GM19372 (cell line): ENCODE results near the gene TRAPPC11.
"Not testable (repeated sequence)": the region's sequence is repeated elsewhere in the genome, so short reads cannot be mapped to it uniquely, and the experiment has no call there.

Experiments
- ATAC-seq: cut with Tn5 transposase; IDR thresholded peaks from one replicate; pipeline ENCODE4 v1.9.1; 2021; ENCODE audit warnings: mild to moderate bottlenecking, low read depth, moderate library complexity; ENCODE audit not compliant: unreplicated experiment

Gene TRAPPC11

GRCh38 chr4:183716302-183716701 is 57.2 kb downstream of the TRAPPC11 start:
- ATAC-seq = no peak

DNA sequence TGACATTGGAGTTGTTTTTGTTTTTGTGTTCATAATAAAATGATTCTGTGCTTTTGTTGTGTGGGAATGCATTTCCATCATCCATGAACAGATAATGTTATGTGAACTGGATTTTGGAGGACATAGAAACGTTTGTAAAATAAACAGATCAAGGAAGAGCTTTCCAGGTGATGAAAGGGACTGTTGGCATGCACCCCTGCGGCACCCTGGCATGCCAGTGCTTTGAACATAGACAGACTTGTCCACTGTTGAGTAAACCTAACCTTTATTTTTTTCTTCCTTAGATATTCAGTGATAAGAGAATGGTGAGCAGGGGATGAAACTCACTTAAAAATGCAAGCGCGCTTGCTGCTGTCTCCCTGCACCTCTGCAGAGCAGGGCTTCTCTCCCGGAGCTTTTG is 59.8 kb downstream of the TRAPPC11 start:
- ATAC-seq = no peak

DNA sequence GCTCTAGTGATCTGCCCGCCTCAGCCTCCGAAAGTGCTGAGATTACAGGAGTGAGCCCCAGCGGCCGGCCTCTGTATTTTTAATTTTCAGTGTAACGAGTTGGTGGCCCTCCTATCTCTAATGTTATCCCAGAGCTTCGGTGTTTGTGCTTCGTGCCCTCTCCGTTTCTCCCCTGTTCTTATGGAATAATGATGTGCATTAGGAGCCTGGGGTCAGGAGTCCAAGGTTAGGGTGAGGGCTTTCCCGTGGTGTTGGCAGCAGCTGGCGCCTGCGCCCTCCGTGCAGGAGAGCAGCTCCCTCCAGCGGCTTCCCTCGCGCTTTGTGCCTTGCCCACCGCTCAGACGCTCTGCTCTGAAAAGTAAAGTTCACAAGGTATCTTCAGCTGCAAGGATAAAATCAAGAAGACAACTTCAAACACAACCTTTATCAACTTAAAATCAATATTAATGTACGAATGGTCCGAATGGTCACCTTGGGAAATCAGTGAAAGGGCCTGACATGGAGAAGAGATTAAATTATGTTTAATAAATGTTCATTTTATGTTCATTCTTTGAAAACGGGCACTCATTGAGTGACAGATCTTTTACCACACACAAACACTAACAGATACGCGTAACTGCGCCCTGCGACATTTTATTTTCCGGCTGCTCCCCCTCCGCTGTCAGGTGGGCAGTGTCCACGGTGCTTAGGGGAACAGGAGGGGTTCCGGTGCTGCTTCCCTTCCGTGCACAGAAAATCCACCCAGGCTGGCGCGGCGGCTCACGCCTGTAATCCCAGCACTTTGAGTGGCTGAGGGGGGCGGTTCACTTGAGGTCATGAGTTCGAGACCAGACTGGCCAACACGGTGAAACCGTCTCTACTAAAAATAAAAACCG is 62.4 kb downstream of the TRAPPC11 start:
- ATAC-seq = peak; percentile 34

DNA sequence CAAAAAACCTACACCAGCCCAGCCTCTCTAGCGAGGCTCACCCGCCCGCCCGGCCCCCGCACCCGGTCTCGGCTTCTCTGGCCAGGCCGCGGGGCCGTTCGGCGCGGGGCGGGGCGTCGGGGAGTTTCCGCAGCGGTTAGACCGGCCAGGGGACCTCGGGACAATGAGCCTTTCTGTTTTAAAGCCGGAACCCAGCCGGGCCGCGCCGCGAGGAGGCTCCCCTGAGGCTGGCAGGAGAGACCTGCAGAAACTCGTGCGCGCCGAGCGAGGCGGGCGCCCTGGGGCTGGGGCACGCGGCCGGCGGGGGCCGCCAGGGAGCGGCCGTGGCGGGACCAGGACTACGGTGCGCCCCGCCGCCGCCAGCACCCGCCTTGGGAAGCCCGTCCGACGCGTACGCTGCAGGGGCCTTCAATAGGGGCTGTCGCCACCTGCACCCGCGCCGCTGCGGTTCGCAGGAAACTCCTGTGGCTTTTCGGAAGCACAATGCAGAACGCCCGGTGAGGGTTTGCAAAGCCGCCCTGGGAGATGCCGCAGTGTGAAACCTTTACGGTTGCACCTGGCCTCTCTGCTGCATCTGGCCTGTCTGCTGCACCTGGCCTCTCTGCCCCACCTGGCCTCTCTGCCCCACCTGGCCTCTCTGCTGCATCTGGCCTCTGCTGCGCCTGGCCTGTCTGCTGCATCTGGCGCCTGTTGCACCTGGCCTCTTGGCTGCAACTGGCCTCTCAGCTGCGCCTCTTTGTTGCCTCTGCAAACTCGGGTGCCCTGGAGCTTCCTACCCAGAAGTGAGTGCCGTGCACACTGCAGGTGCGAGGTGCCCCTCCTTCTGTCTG is 63.9 kb downstream of the TRAPPC11 start:
- ATAC-seq = peak; percentile 57

- no peak for ATAC-seq
Observed at GRCh38 chr4:183723561-183724228, 64.6 kb downstream of the TRAPPC11 start.

- not testable (repeated sequence) for ATAC-seq
Observed at GRCh38 chr4:183725585-183725984, 66.5 kb downstream of the TRAPPC11 start.

DNA sequence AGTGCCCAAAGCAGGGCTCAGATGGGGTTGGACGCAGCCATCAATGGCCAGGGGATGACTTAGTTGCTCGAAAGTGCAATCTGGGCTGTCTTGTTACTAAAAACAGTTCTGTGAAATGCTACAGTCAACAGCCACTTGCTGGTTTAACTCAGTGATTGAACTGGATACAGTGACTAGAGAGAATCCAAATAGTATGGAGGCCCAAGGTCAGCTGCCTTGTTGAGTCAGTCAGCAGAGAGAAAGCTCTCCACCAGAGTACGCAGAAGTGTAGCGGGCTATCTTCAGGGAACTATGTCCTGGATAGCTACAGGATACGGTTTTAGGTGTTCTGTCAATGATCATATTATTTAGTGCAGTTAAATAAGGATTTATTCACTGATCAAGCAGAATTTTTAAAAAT is 68.4 kb downstream of the TRAPPC11 start:
- ATAC-seq = no peak

- no peak for ATAC-seq
Observed at GRCh38 chr4:183728223-183729068, 69.4 kb downstream of the TRAPPC11 start.

GRCh38 chr4:183729069-183729406 is 69.9 kb downstream of the TRAPPC11 start:
- no peak for ATAC-seq

DNA sequence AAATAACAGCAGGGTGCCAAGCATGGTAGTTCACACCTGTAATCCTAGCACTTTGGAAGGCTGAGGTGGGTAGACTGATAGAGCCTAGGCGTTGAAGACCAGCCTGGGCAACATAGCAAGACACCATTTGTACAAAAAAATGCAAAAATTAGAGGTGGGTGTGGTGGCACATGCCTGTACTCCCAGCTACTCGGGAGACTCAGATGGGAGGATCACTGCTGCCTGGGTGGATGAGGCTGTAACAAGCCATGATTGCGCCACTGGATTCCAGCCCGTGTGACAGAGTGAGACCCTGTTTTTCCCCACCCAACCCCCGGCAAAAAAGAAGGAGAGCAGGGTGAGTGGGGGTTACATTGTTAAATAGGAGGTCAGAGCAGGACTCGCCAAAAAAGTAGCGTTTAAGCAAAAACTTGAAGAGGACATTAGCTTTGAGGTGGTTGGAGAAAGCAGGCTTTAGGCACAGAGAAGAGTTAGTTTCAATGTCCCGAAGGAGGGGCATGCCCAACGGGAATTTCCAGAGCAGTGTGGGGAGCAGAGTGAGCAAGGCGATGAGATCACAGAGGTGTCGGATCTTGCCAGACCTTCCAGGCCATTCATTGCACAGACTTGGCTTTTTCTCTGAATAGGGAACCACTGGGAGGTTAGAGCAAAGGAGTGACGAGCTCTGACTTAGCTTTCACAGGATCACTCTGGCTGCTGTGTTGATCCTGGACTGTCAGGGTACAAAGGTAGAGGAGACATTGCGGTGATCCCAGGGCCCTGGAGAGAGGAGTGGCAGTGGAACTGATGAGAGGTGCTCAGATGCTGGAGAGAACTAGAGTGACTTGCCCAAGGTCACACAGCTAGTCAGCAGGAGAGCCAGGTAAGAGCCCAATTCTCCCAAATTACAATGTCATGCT is 70.6 kb downstream of the TRAPPC11 start:
- no peak for ATAC-seq

- no peak for ATAC-seq
Observed at GRCh38 chr4:183732296-183732695, 73.2 kb downstream of the TRAPPC11 start.

DNA sequence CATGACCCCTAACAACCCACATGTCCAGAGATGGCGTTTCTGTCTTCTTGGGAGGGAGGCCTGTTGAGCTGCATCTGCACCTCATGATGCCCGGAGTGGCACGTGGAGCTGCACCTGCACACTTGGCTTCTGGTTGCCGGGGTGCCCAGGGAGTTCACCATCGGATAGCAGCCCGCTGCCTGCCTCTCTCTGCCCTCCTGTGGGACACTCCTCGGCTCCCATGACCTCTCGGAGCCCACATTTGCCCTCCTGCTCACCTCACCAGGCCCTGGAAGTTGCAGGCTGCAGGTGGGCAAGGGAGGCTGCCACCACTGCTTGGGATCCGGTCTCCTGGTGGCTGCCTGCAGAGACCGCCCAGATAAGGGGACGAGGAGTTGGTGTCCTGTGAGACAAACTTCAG is 74.1 kb downstream of the TRAPPC11 start:
- no peak for ATAC-seq

DNA sequence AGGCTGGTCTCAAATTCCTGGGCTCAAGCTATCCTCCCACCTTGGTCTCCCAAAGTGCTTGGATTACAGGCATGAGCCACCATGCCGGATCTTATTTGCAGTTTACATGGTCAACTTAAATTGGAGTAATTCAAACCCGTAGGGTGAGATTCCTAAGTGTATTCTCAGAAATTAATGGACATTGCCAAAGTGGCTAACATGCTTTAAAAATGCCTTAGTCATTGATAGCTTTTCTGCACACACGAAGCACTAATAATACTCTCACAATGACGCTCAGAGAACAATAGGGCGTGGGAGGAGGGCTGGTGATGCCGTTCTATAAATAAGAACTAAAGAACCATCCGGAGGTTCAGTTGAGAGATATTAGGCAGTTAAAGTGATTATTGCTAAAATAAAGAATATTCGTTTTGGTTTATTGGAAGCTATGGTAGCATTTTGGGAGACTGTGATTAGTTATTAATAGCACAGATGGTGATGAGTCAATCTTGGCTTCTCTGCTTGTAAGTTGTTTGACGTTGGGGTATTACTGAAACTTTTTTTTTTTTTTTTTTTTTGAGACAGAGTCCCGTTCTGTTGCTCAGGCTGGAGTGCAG is 79.1 kb downstream of the TRAPPC11 start:
- ATAC-seq = no peak

DNA sequence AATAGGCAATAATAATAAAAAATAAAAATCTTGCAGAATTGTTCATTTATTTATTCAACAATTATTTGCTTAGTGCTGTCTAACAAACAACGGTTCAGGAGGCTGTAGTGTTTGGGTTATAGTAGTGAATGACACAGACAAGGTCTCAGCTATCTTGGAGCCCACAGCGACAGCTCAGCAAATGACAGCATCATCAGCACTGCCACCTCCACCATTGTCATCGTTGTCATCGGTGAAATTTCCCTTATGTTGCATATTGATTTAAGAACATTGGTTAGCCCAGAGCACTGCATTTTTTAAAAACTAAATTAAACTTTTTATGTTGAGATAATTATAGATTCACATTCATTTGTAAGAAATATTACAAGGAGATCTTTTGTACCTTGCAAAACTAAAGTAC is 79.9 kb downstream of the TRAPPC11 start:
- no peak for ATAC-seq

DNA sequence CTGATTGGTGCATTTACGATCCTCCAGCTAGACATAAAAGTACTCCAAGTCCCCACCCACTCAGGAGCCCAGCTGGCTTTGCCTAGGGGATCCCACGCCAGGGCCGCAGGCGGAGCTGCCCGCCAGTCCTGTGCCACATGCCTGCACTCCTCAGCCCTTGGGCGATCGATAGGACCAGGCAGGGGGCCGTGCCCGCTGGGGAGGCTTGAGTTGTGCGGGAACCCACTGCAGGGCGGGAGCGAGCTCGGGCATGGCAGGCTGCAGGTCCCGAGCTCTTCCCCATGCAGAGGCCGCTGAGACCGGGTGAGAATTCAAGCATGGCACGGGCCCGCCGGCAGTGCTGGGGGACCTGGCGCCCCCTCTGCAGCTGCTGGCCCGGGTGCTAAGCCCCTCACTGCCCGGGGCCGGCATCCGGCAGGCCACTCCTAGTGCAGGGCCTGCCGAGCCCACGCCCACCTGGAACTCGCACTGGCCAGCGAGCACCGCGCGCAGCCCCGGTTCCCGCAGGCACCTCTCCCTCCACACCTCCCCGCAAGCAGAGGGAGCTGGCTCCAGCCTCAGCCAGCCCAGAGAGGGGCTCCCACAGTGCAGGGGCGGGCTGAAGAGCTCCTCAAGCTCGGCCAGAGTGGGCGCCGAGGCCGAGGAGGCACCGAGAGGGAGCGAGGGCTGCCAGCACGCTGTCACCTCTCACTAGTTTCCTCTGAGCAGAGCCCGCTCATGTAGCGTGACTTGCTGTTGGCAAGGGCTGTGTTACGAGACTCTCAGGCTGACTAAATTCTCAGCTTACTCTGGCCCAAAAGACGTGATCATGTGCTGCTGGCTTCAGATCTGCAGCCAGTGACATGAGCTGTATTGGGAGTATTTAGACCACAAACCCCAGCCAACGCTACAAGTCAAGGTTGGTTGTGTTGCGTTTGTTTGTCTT is 87.5 kb downstream of the TRAPPC11 start:
- no peak for ATAC-seq

GRCh38 chr4:183747380-183747779 is 88.3 kb downstream of the TRAPPC11 start:
- no peak for ATAC-seq

GRCh38 chr4:183747931-183748670 is 89.0 kb downstream of the TRAPPC11 start:
- ATAC-seq = no peak
